ENCODE measurements around the gene RFPL3.
"Not testable (repeated sequence)": the region's sequence is repeated elsewhere in the genome, so short reads cannot be mapped to it uniquely, and the experiment has no call there.

Gene RFPL3

DNA sequence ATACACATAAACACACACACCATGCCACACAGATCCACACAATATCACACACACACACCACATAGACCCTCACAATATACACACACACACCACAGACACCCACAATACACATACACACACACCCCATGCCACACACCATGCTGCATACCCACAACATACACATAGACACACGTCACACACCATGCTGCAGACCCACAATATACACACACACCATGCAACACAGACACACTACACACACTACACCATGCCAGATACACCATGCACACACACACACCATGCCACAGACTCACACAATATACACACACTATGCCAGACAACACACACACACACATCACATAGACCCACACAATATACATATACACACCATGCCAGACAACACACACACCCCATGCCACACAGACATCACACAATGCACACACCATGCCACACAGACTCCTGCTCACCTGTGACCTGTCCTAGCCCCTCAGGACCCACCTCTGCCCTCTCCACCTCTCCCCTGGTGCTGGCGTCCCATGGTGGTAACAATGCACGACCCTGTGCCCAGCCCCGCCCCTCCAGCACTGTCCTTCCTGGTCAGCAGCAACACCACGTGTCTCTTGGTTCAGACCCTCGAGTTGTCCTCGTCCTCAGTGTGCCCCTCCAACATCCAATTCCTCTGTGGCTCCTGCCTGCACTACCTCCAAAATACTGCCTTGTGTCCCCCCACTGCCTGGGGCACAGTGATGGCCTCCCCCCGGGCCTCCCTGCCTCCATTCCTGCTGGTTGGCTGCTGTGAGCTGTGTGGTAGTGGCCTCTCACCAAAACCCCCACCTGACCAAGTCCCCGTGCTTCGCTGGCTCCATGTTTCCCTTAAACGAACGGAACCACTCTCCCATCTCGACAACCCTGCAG is 23.7 kb upstream of the RFPL3 start:
- no peak for TF ChIP-seq JUND (IDR thresholded peaks at IDR 0.05; ENCODE audit: low read depth)
- no peak for DNase-seq (ENCODE audit: low read depth in 1 of 2, low spot score in 1 of 2)
- in situ Hi-C loops (cut with HindIII; ENCODE audit: low pct_unique_long_range_greater_than_20kb, low sequenced_read_pairs) = no loop called here

DNA sequence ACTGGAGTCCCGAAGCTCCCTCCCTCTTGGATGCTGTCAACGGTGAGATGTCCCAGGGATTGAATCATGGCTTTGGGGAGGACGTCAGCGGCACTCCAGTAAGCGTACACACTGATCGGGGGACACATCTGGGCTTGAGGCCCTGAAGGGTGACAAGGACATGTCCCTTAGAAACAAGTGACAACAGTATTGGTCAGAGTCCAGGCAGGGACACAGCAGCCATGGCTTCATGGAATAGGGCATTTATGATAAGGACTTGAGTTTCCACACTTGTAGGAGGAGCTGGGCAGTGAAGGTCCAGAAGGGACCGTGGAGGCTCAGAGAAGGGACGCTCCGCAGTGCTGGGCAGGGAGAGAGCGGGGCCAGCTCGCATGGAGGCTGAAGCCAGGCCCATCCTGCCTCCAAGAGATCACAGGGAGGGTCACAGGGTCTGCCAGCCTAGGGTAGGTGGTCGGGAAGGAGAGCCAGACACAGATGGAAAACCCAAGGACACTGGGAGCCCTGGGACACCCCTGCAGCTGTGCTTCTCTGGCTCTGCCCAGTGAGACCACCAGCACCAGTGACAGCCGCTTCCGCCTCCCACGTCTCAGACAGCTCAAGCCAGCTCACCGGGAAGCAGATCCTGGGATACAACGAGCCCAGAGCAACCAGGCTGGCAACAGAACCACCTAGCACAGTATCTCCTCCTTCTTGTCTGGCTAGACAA is 22.9 kb upstream of the RFPL3 start:
- no peak for TF ChIP-seq JUND (IDR thresholded peaks at IDR 0.05; ENCODE audit: low read depth)
- no peak for DNase-seq (ENCODE audit: low read depth in 1 of 2, low spot score in 1 of 2)
- in situ Hi-C loops (cut with HindIII; ENCODE audit: low pct_unique_long_range_greater_than_20kb, low sequenced_read_pairs) = no loop called here

DNA sequence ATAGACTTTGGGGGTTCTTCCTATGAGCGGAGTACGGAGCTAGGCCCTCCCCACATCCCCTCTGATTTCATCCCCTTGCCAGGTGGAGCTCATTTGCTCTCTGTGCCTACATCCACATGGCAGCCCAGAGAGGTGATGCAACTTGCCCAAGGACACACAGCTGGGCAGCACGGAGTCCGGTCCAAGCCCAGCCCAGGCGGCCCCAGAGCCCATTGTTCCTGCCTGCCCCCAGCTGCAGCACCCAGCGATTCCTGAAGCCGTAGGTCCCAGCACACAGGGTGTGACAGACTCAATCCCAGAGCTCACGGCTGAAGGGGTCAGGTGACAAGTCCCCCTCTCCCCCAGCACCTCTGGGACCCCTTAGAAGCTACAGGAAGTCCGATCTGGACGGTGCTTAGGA is 22.2 kb upstream of the RFPL3 start:
- TF ChIP-seq JUND (IDR thresholded peaks at IDR 0.05; ENCODE audit: low read depth) = no peak
- in situ Hi-C loops (cut with HindIII; ENCODE audit: low pct_unique_long_range_greater_than_20kb, low sequenced_read_pairs) = no loop called here

DNA sequence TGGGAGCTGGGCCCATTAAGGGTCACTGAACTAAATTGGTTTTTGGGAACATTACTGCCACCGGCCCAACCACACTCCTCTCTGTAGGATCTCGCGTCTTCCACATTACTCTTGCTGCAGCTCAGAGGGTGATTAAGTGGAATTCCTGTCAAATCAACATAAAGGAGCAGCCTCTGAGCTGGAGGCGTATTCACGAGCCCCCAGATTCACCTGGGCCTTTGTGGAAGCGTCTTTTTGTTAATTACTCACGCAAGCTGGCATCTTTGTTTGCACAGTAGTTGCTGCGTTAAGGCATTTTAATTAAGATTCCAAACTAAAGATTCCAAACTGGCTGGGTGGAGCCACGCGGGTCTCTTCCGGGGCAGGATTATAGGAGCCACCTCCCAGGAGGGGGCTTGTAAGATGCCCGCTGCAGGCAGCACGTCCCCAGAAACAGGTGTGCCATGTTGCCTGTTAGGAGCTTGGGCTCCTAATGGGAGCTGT is 21.5 kb upstream of the RFPL3 start:
- no peak for DNase-seq (ENCODE audit: low read depth in 1 of 2, low spot score in 1 of 2)
- in situ Hi-C loops (cut with HindIII; ENCODE audit: low pct_unique_long_range_greater_than_20kb, low sequenced_read_pairs) = no loop called here
- TF ChIP-seq JUND (IDR thresholded peaks at IDR 0.05; ENCODE audit: low read depth) = no peak

More for the DNA sequence above, 22.2 kb upstream of the RFPL3 start:
- DNase-seq (ENCODE audit: low read depth in 1 of 2, low spot score in 1 of 2) = no peak

DNA sequence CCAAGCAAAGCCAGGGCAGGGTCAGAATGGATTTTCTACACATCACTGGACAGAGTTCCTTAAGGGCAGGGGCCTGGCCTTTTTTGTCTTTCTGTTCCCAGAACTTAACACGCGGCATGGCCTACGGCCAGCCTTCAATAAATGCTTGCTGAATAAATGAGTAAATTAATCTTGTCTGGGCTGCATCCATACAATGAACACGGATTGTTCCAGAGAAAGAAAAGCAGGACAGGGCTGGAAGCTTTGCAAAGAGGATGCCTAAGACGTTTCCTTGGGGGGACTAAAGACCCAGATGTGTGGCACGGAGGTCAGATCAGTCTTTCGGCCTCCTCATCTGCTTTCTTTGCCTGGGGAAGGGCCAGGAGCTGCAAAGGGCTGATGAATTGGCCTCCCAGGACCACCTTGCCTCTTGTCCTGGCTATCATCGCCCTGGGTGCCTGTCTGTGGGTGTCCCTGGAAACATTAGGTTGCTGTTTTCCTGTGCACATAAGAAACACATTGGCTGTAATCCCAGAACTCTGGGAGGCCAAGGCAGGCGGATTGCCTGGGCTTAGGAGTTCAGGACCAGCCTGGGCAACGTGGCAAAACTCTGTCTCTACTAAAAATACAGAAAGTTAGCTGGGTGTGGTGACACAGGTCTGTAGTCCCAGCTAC is 20.8 kb upstream of the RFPL3 start:
- DNase-seq (ENCODE audit: low read depth in 1 of 2, low spot score in 1 of 2) = no peak
- in situ Hi-C loops (cut with HindIII; ENCODE audit: low pct_unique_long_range_greater_than_20kb, low sequenced_read_pairs) = no loop called here
- no peak for TF ChIP-seq JUND (IDR thresholded peaks at IDR 0.05; ENCODE audit: low read depth)

DNA sequence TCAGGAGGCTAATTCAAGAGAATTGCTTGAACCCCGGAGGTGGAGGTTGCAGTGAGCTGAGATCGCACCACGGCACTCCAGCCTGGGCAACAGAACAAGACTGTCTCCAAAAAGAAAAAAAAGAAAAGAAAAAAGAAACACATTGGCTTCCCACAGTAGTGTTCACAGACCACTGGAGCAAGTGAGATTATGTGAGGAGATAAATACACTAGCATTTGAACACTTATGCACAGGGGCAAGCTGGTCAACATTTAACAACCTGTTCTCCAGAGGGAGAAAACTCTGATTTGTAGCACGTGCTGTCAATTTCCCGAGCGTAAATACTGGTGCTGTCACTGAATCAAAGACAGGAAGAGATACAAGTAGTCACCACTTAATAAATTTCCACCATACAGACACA is 20.2 kb upstream of the RFPL3 start:
- in situ Hi-C loops (cut with HindIII; ENCODE audit: low pct_unique_long_range_greater_than_20kb, low sequenced_read_pairs); DNase-seq (ENCODE audit: low read depth in 1 of 2, low spot score in 1 of 2): not testable (repeated sequence)

DNA sequence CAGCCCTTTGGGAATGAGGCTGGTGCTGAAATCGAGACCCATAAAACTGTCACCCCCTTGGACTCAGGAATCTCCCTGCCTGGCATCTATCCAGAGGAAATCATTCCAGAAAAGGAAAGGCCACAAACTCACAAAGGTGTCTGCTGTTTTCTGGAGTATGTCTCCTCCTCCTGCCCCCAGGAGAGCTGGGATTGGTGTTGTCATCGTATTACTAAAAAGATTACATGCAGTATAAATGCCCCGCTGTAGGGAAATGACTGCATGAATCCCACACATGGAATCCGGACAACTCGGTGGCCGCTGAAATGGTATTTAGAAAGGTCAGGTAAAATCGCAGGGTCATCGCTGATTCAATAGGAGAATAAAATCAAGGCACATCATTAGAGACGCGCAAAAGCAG is 18.9 kb upstream of the RFPL3 start:
- no peak for TF ChIP-seq JUND (IDR thresholded peaks at IDR 0.05; ENCODE audit: low read depth)
- in situ Hi-C loops (cut with HindIII; ENCODE audit: low pct_unique_long_range_greater_than_20kb, low sequenced_read_pairs) = no loop called here

DNA sequence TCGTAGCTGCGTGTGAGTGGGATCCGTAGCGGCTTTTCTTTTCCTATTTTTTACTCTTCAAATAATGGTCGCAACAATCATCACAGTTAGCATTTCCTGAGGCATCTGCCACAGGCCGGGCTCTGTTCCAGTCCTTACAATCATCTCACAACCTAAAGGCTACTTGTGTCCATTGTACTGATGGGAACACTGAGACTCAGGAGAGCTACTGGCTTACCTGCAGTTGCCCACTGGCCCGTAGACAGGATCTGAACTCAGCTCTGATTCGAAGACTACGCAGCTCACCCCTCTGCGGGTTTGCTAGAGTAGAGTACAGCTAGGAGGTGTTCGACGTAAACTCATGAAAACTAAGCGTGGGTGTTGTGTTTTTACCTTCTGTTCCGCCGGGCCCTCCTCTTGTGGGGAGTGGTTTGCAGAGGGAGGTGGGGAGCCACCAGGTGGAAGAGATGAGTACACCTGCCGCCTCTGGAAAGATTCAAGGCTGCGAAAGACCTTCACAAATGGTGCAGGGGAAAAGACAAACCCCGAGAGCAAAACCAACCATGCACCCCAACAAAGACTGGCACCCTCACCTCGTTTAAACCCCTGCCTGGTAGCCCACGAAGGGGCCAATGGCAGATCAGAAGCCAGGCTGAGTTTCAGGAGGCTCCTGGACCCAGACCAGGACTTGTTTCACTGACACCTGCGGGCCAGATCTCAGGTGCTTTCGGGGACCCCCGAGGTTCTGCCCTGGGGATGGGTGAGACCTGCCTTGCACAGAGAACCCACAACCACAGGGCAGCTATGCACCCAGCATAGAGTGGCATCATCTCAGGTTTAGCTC is 18.3 kb upstream of the RFPL3 start:
- DNase-seq (ENCODE audit: low read depth in 1 of 2, low spot score in 1 of 2) = no peak
- in situ Hi-C loops (cut with HindIII; ENCODE audit: low pct_unique_long_range_greater_than_20kb, low sequenced_read_pairs) = no loop called here
- no peak for TF ChIP-seq JUND (IDR thresholded peaks at IDR 0.05; ENCODE audit: low read depth)

More for the DNA sequence above, 18.9 kb upstream of the RFPL3 start:
- DNase-seq (ENCODE audit: low read depth in 1 of 2, low spot score in 1 of 2) = no peak

DNA sequence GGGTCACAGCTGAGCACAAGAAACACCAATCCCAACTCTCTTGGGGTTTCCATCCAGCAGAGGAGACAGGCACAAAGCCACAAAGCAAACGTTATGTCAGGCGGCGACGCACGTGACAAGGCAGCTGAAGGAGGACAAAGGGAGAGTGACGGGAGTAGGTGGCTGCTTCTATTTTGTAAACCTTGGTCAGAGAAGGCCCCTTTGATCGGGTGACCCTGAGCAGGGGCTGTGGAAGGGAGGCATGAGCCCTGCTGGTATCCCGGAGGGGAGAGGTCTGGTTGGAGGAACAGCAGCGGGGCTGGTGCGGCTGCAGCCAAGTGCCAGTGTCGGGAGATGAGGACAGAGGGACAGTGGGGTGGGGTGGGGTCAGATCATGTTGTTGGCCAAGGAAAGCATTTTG is 17.3 kb upstream of the RFPL3 start:
- TF ChIP-seq JUND (IDR thresholded peaks at IDR 0.05; ENCODE audit: low read depth) = no peak

DNA sequence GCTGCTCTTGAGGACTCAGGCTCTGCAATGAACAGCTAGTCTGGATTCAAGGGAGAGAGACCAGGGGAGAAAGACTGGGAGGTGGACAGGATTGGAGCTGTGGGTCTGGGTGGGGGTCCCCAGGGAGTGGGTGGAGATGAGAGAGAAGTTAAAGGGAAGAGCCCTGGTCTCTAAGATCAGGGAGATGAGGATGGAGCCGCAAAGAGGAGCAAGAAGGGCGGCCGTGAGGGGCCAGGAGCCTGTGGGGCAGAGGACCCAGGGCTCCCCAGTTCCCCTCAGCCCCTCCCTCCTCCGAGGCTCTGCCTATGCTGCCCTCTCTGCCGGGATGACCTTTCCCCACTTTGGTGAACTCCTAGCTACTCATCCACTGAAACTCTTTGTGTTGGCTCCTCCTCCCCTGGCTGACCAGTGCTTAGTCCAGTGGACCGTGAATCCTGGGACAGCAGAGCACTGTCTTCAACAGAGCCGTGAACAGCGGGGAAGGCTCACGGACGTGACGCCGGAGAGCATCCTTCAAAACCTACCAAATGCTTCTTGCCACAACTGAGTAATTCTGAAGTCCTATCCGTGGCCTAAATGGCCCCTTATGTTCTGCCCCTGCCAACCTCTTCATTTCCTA is 16.4 kb upstream of the RFPL3 start:
- no peak for DNase-seq (ENCODE audit: low read depth in 1 of 2, low spot score in 1 of 2)
- in situ Hi-C loops (cut with HindIII; ENCODE audit: low pct_unique_long_range_greater_than_20kb, low sequenced_read_pairs) = no loop called here
- no peak for TF ChIP-seq JUND (IDR thresholded peaks at IDR 0.05; ENCODE audit: low read depth)

More for the DNA sequence above, 17.3 kb upstream of the RFPL3 start:
- in situ Hi-C loops (cut with HindIII; ENCODE audit: low pct_unique_long_range_greater_than_20kb, low sequenced_read_pairs) = no loop called here
- no peak for DNase-seq (ENCODE audit: low read depth in 1 of 2, low spot score in 1 of 2)

DNA sequence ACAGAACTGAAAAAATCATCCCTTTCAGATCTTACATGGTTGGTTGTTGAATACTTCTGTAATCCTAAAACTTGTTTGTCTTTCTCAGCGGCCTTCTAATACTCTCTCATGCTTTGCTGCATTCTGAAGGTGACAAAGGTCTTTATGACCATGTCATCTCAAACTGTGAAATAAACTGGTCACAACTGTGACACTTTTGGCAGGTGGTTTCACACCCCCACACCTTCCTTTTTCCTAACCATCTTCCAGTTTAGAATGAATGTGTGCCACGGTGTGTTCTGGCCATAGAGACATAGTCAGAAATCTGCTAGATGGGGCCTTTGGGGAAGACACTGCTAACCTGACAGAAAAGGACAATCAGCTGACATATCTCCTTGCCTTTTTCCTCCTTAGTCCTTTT is 14.7 kb upstream of the RFPL3 start:
- no peak for TF ChIP-seq JUND (IDR thresholded peaks at IDR 0.05; ENCODE audit: low read depth)
- in situ Hi-C loops (cut with HindIII; ENCODE audit: low pct_unique_long_range_greater_than_20kb, low sequenced_read_pairs) = no loop called here
- DNase-seq (ENCODE audit: low read depth in 1 of 2, low spot score in 1 of 2) = no peak

DNA sequence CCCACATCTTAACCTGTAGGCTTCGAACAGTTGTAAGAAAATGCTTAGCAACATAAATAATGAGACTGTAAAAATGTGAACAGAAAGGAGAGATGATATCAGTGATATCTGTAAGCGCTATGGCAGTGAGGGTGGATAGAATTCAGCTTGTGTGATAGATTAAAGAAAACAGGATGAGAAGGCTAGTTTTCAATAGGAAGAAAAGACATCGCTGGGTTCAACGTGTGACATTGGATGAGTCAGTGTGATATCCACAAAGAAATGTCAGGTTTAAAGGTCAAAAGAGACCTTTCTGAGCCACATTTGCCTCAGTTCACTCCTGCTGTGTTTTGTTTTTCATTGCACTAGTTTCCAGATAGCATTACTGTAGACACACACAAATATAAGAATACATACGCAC is 13.7 kb upstream of the RFPL3 start:
- TF ChIP-seq JUND (IDR thresholded peaks at IDR 0.05; ENCODE audit: low read depth) = no peak
- no peak for DNase-seq (ENCODE audit: low read depth in 1 of 2, low spot score in 1 of 2)
- in situ Hi-C loops (cut with HindIII; ENCODE audit: low pct_unique_long_range_greater_than_20kb, low sequenced_read_pairs) = no loop called here
